Rectal smooth muscle tissue (tissue), 1 donor: ENCODE results near the gene TSPO.

Experiments used
- H3K27ac ChIP-seq: one replicate; pipeline ENCODE4 v1.7.0; 2013; ENCODE audit warnings: low read depth, low read length, inconsistent platforms
- H3K27me3 ChIP-seq: one replicate; pipeline ENCODE4 v1.7.0; 2013; ENCODE audit warnings: low read length; ENCODE audit not compliant: control insufficient read depth, insufficient read depth
- H3K36me3 ChIP-seq: one replicate; pipeline ENCODE4 v1.7.0; 2013; ENCODE audit warnings: low read length; ENCODE audit not compliant: control insufficient read depth, insufficient read depth
- H3K4me1 ChIP-seq: one replicate; pipeline ENCODE4 v1.7.0; 2013; ENCODE audit warnings: low read length; ENCODE audit not compliant: control insufficient read depth, insufficient read depth
- H3K4me3 ChIP-seq: one replicate; pipeline ENCODE4 v1.7.0; 2013; ENCODE audit warnings: low read length
- H3K9ac ChIP-seq: one replicate; pipeline ENCODE4 v1.7.0; 2013; ENCODE audit warnings: low read length

The TSPO gene

GRCh38 chr22:43205261-43205691 is 53.9 kb downstream of the TSPO start:
- no peaks in the 10 kb centered on the region for H3K4me1 ChIP-seq
- H3K9ac ChIP-seq: no peak overlapping the region
- H3K27ac ChIP-seq: no peak overlapping the region
- H3K27me3 ChIP-seq: peaks cover 9% of the 10 kb centered on the region
- no peak overlapping the region for H3K4me3 ChIP-seq
- no peaks in the 10 kb centered on the region for H3K36me3 ChIP-seq

- peaks cover 9% of the 10 kb centered on the region for H3K27me3 ChIP-seq
- no peaks in the 10 kb centered on the region for H3K4me1 ChIP-seq
- H3K27ac ChIP-seq: no peak overlapping the region
- no peaks in the 10 kb centered on the region for H3K36me3 ChIP-seq
- H3K4me3 ChIP-seq: no peak overlapping the region
- no peak overlapping the region for H3K9ac ChIP-seq
These were observed 54.6 kb downstream of the TSPO start for GRCh38 chr22:43205748-43206508.

GRCh38 chr22:43206509-43207161 is 55.3 kb downstream of the TSPO start:
- Histone ChIP-seq H3K4me1 (no peaks in the 10 kb centered on the region), H3K9ac (no peak overlapping the region), H3K27ac (no peak overlapping the region), H3K36me3 (no peaks in the 10 kb centered on the region), H3K27me3 (peaks cover 9% of the 10 kb centered on the region), H3K4me3 (no peak overlapping the region)

DNA sequence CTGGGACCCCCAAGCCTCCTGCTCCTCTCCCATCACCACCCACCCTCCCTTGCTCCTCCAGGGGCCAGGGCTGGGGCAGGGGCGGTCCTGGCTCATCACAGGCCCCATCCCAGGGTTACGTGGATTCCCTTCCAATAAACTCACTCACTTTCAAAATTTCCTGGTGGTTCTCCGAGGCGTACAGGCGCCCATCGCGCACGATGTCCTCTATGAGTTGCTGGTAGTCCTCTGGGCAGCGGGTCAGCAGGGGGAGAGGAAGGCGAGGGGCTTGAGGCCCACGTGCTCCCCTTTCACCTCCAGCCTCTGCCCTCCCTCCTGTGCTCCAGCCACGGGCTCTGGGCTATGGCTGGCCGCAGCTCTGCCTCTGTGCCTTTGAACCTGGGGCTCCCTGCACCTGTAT is 56.0 kb downstream of the TSPO start:
- Histone ChIP-seq H3K27me3 (peaks cover 9% of the 10 kb centered on the region), H3K9ac (no peak overlapping the region), H3K4me3 (no peak overlapping the region), H3K4me1 (no peaks in the 10 kb centered on the region), H3K36me3 (no peaks in the 10 kb centered on the region), H3K27ac (no peak overlapping the region)

GRCh38 chr22:43207849-43208702 is 56.7 kb downstream of the TSPO start:
- Histone ChIP-seq H3K27ac (no peak overlapping the region), H3K4me1 (no peaks in the 10 kb centered on the region), H3K36me3 (no peaks in the 10 kb centered on the region), H3K9ac (no peak overlapping the region), H3K27me3 (peaks cover 9% of the 10 kb centered on the region), H3K4me3 (no peak overlapping the region)

GRCh38 chr22:43208703-43209522 is 57.6 kb downstream of the TSPO start:
- H3K4me1 ChIP-seq: no peaks in the 10 kb centered on the region
- no peak overlapping the region for H3K27ac ChIP-seq
- H3K27me3 ChIP-seq: peaks cover 9% of the 10 kb centered on the region
- H3K4me3 ChIP-seq: no peak overlapping the region
- no peak overlapping the region for H3K9ac ChIP-seq
- H3K36me3 ChIP-seq: no peaks in the 10 kb centered on the region

GRCh38 chr22:43209523-43209890 is 58.1 kb downstream of the TSPO start:
- no peak overlapping the region for H3K27ac ChIP-seq
- H3K27me3 ChIP-seq: peaks cover 9% of the 10 kb centered on the region
- no peaks in the 10 kb centered on the region for H3K36me3 ChIP-seq
- no peak overlapping the region for H3K9ac ChIP-seq
- H3K4me3 ChIP-seq: no peak overlapping the region
- H3K4me1 ChIP-seq: no peaks in the 10 kb centered on the region

DNA sequence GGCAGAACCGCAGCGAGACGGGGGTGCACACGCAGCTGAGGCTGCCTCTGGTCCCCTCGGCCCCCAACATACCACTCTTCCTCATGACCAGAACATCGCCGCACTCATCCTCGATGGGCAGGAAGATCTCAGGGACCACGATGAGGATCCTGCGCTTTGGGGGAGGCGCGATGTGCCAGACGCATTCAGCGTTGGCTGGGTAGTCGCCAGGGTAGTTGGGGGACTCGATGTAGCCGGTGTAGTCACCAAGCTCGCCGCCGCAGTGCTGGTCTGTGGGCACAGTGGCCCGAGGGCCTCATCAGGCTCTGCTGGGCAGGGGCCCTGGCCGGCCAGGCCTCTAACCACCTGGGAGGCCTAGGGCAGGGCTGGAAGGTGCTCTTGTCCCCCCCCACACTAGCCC is 58.6 kb downstream of the TSPO start:
- no peak overlapping the region for H3K4me3 ChIP-seq

DNA sequence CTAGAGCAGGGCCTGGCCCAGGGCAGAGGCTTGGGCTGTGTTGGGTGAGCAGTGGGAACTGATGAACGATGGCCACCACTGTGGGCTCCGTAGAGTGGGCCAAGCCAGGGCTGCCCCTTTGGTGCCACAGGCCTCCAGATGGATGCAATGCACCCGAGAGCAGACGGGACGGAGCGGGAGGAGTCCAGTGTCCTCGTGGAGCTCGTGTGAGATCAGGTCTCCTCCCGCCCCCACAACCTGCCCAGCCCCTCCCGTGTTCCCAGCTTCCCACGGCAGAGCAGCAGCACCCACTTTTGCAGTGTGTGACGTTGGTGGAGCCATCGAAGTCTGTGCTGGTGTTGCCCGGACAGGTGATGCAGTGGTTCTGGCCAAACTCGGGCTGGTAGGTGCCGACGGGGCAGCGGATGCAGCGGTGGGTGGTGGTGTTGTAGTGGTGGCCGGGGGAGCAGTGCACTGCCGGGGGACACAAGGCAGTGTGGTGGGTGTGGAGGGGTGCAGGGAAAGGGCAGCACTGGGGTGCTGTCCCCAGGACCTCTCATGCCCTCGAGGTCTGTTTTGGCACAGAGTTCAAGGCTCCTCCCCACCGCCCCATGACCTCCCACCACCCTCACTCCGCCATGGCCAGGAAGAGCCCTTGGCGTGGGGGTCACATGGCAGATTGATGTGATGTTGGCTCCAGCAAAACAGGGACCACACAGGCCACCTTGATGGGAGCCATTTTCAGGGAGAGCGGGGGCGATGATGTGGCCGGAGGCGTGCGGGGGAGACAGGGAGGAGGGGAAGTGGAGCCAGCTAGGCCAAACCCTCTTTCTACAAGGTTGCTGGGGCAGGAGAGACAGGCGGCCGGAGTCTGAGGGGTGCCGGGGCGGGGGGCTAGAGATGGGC is 59.5 kb downstream of the TSPO start:
- Histone ChIP-seq H3K4me1 (no peaks in the 10 kb centered on the region), H3K27ac (no peak overlapping the region), H3K27me3 (peaks cover 9% of the 10 kb centered on the region), H3K9ac (no peak overlapping the region), H3K4me3 (no peak overlapping the region), H3K36me3 (no peaks in the 10 kb centered on the region)

More for the DNA sequence above, 58.6 kb downstream of the TSPO start:
- Histone ChIP-seq H3K27ac (no peak overlapping the region), H3K27me3 (peaks cover 9% of the 10 kb centered on the region), H3K9ac (no peak overlapping the region), H3K4me1 (no peaks in the 10 kb centered on the region), H3K36me3 (no peaks in the 10 kb centered on the region)

- Histone ChIP-seq H3K36me3 (no peaks in the 10 kb centered on the region), H3K27ac (no peak overlapping the region), H3K27me3 (peaks cover under 1% of the 10 kb centered on the region), H3K4me1 (no peaks in the 10 kb centered on the region), H3K9ac (no peak overlapping the region), H3K4me3 (no peak overlapping the region)
These were observed 60.6 kb downstream of the TSPO start for GRCh38 chr22:43211941-43212433.

GRCh38 chr22:43212434-43212952 is 61.1 kb downstream of the TSPO start:
- Histone ChIP-seq H3K4me1 (no peaks in the 10 kb centered on the region), H3K36me3 (no peaks in the 10 kb centered on the region), H3K27me3 (no peaks in the 10 kb centered on the region), H3K27ac (no peak overlapping the region), H3K4me3 (no peak overlapping the region), H3K9ac (no peak overlapping the region)
